ENCODE results near the gene BANF2.

BANF2 gene

DNA sequence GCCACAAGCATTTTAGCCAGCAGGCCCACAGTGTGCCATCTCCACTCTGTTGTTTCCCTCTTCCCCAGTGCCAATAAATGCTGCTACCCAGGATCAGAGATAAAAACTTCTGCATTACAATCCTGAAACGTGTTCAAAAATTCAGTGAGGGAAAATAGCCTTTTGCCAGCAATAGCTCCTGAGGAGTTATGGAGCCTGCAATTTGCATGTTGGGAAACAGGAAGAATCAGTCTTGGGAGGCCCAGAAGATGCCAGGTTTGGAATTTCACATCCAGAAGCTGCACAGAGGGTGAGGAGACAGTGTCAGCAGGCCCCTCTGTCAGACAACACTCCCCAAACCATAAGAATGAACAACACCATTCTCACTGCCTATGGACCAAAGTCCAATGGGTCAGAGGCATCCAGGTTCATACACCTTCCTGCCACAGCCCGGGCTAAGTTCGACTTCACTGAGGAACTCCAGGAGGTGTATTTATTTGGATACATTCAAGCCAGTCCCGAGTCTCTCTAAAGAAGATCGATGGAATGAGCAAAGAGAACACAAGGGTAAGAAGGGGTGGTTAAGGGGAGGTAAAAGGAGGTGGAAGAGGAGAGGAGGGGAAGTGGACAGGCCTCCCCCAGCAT is 38.5 kb upstream of the BANF2 start:
- Histone ChIP-seq H3K9me3 (ENCODE audit: low read depth, low read length) (no peaks in the 10 kb centered on the region), H3K27ac (peak overlapping the region; percentile 57; the same call in 1 of the 2 replicates), H3K4me3 (no peak overlapping the region), H3K36me3 (ENCODE audit: insufficient read depth, low read length) (peaks cover 14% of the 10 kb centered on the region; the same call in 1 of the 2 replicates), H3K9ac (ENCODE audit: insufficient read length) (no peak overlapping the region)
- TF ChIP-seq EZH2 (IDR thresholded peaks at IDR 0.05) (no peak), FOXP2 (optimal IDR thresholded peaks at IDR 0.05; ENCODE audit: control extremely low read depth, extremely low read length, insufficient read depth) (no peak), POLR2AphosphoS5 (IDR thresholded peaks at IDR 0.05; ENCODE audit: borderline replicate concordance, low read depth, low read length) (no peak)
- DNase-seq (ENCODE audit: low read depth, low spot score) = no peak

DNA sequence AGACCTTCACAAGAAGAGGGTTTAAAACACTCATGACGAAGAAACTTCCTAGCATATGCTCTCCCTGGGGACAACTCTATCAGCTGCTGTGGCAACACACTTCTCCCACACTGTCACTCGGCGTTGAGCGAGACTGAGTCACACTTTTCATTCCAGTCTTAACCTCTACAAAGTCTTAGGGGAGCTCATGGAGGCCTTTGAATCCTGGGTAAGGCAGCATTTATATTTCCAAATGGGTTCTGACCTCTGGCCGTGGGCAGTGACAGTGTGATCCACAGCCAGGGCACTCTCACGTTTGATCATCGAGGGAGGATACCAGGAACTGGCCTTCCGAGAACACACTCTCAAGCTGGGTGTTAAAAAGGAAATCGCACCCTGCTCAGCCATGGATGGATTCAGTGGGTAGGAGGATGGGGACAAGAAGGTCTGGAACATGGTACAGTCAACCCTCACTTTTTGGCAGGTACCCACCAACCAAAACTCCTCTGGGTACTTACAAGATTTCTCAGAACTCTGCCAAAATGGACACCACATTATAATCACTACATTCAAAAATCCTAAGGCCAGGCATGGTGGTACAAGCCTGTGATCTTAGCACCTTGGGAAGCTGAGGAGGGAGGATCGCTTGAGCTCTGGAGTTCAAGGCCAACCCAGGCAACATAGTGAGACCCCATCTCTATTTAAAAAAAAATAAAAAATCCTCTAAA is 37.3 kb upstream of the BANF2 start:
- H3K36me3 ChIP-seq (ENCODE audit: insufficient read depth, low read length) = peaks cover 14% of the 10 kb centered on the region; the same call in 1 of the 2 replicates
- no peak overlapping the region for H3K9ac ChIP-seq (ENCODE audit: insufficient read length)
- H3K4me3 ChIP-seq = no peak overlapping the region
- H3K27ac ChIP-seq = peak overlapping the region; percentile 69; the same call in 1 of the 2 replicates
- no peaks in the 10 kb centered on the region for H3K9me3 ChIP-seq (ENCODE audit: low read depth, low read length)
- TF ChIP-seq EZH2 (IDR thresholded peaks at IDR 0.05) (no peak), POLR2AphosphoS5 (IDR thresholded peaks at IDR 0.05; ENCODE audit: borderline replicate concordance, low read depth, low read length) (no peak), FOXP2 (optimal IDR thresholded peaks at IDR 0.05; ENCODE audit: control extremely low read depth, extremely low read length, insufficient read depth) (no peak)
- no peak for DNase-seq (ENCODE audit: low read depth, low spot score)

DNA sequence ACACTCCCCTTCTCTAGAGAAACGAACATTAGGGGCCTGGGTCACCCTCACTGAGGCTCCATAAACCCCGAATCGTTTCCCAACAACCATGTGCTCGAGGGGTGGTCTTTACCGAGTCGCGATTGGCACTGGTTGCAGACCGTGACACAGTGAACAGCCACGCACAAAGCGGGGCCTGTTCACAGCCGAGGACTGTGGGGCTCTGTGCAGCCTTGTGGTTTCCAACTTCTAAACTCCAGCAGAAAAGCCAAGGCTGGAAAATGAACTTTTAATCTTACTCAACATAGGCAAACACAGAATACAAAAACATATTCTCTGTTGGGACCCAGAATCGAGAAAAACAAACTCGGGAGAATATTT is 36.7 kb upstream of the BANF2 start:
- peaks cover 13% of the 10 kb centered on the region; the same call in 1 of the 2 replicates for H3K36me3 ChIP-seq (ENCODE audit: insufficient read depth, low read length)
- TF ChIP-seq EZH2 (IDR thresholded peaks at IDR 0.05) = no peak
- no peak for TF ChIP-seq FOXP2 (optimal IDR thresholded peaks at IDR 0.05; ENCODE audit: control extremely low read depth, extremely low read length, insufficient read depth)
- no peak for TF ChIP-seq POLR2AphosphoS5 (IDR thresholded peaks at IDR 0.05; ENCODE audit: borderline replicate concordance, low read depth, low read length)
- DNase-seq (ENCODE audit: low read depth, low spot score) = no peak
- peak overlapping the region; percentile 36; the same call in 1 of the 2 replicates for H3K4me3 ChIP-seq
- no peaks in the 10 kb centered on the region for H3K9me3 ChIP-seq (ENCODE audit: low read depth, low read length)
- no peak overlapping the region for H3K9ac ChIP-seq (ENCODE audit: insufficient read length)
- H3K27ac ChIP-seq = peak overlapping the region; percentile 69; the same call in 1 of the 2 replicates

DNA sequence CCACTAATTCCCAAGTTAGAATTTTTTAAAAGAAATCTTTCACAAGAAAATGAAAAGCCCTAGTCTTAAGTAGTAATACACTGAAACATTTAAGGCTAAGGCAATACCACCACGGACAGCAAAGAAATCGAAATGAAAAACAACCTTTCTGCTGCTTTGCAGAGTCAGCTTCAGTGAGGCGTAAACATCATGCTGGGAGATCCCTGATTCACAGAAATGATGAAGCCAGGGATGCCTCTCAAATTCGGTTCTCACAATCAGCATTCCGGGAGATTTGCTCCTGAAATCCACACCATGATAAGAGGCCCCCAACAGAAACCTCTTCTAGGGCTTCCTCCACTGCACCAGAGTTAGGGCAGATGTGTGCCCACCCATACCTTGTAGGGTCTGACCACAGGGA is 36.3 kb upstream of the BANF2 start:
- Histone ChIP-seq H3K27ac (peak overlapping the region; percentile 69; the same call in 1 of the 2 replicates), H3K9me3 (ENCODE audit: low read depth, low read length) (no peaks in the 10 kb centered on the region), H3K36me3 (ENCODE audit: insufficient read depth, low read length) (peaks cover 8% of the 10 kb centered on the region; the same call in 1 of the 2 replicates), H3K4me3 (peak overlapping the region; percentile 36; the same call in 1 of the 2 replicates), H3K9ac (ENCODE audit: insufficient read length) (no peak overlapping the region)
- no peak for DNase-seq (ENCODE audit: low read depth, low spot score)
- TF ChIP-seq FOXP2 (optimal IDR thresholded peaks at IDR 0.05; ENCODE audit: control extremely low read depth, extremely low read length, insufficient read depth) = no peak
- TF ChIP-seq EZH2 (IDR thresholded peaks at IDR 0.05) = no peak
- no peak for TF ChIP-seq POLR2AphosphoS5 (IDR thresholded peaks at IDR 0.05; ENCODE audit: borderline replicate concordance, low read depth, low read length)

DNA sequence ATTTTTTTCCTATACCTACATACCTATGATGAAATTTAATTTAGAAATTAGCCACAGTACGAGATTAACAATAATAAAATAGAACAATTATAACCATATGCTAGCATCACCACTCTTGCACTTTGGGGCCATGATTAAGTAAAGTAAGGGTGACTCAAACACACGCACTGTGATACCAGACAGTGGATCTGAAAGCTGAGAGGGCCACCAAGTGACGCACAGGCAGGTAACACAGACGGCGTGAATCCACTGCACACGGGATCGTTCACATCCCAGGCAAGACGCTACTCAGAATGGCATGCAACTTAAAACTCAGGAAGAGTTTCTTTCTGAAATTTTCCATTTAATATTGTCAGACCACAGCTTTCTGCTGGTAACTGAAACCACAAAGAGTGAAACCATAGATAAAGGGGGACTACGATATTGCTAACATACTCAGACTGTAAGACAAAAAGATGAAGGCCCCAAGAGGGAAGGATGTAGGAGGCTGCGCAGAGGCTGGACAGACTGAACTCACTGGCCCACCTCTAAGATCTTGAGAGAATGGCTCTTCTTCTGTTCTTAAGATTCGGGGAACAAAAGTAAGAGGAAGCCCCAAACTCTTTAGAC is 35.6 kb upstream of the BANF2 start:
- no peak for TF ChIP-seq FOXP2 (optimal IDR thresholded peaks at IDR 0.05; ENCODE audit: control extremely low read depth, extremely low read length, insufficient read depth)
- TF ChIP-seq POLR2AphosphoS5 (IDR thresholded peaks at IDR 0.05; ENCODE audit: borderline replicate concordance, low read depth, low read length) = no peak
- TF ChIP-seq EZH2 (IDR thresholded peaks at IDR 0.05) = no peak
- no peak overlapping the region for H3K4me3 ChIP-seq
- no peak overlapping the region for H3K27ac ChIP-seq
- H3K36me3 ChIP-seq (ENCODE audit: insufficient read depth, low read length) = peaks cover 5% of the 10 kb centered on the region; the same call in 1 of the 2 replicates
- no peak overlapping the region for H3K9ac ChIP-seq (ENCODE audit: insufficient read length)
- no peaks in the 10 kb centered on the region for H3K9me3 ChIP-seq (ENCODE audit: low read depth, low read length)
- DNase-seq (ENCODE audit: low read depth, low spot score) = no peak

DNA sequence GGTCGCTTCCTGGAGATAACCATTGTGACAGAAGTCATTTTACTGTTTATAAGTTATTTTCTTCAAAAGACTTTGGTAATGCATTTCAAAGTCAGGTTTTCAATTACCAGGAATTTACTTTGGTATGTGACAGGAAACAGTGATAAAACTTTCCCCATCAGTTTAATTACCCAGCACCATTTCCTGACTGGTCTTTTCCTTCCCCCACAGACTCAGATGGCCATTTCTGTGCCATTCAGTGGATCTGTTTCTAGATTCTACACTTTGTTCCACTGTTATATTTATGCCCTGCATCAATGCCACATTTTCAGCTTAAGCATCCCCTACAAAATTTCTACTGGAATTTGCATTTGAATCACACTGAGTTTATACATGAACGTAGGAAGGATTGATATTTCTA is 34.0 kb upstream of the BANF2 start:
- Histone ChIP-seq H3K4me3 (peak overlapping the region; percentile 38), H3K9ac (ENCODE audit: insufficient read length) (no peak overlapping the region), H3K27ac (peak overlapping the region; percentile 39), H3K9me3 (ENCODE audit: low read depth, low read length) (no peaks in the 10 kb centered on the region), H3K36me3 (ENCODE audit: insufficient read depth, low read length) (no peaks in the 10 kb centered on the region)
- no peak for TF ChIP-seq EZH2 (IDR thresholded peaks at IDR 0.05)
- no peak for TF ChIP-seq POLR2AphosphoS5 (IDR thresholded peaks at IDR 0.05; ENCODE audit: borderline replicate concordance, low read depth, low read length)
- TF ChIP-seq FOXP2 (optimal IDR thresholded peaks at IDR 0.05; ENCODE audit: control extremely low read depth, extremely low read length, insufficient read depth) = no peak
- no peak for DNase-seq (ENCODE audit: low read depth, low spot score)

DNA sequence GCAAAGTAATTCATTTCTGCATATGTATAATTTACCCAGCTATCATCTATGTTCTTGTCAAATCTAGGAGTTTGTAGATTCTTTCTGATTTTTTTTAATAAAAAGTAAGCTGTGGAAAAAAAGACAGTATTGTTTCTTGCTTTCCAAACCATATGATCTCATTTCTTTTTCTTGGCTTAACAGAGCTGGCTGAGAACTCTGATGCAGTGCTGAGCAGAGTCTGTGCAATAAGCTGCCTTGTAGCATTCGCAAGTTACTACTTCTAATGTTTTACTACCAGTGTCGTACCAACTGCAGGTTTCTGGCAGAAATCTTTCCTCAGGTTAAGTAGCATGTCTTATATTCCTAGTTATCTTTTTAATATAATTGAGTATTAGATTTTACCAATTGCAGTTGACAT is 33.3 kb upstream of the BANF2 start:
- no peak overlapping the region for H3K9ac ChIP-seq (ENCODE audit: insufficient read length)
- H3K9me3 ChIP-seq (ENCODE audit: low read depth, low read length) = no peaks in the 10 kb centered on the region
- peak overlapping the region; percentile 39; the same call in 1 of the 2 replicates for H3K27ac ChIP-seq
- H3K4me3 ChIP-seq = peak overlapping the region; percentile 38; the same call in 1 of the 2 replicates
- TF ChIP-seq EZH2 (IDR thresholded peaks at IDR 0.05) (no peak), FOXP2 (optimal IDR thresholded peaks at IDR 0.05; ENCODE audit: control extremely low read depth, extremely low read length, insufficient read depth) (no peak), POLR2AphosphoS5 (IDR thresholded peaks at IDR 0.05; ENCODE audit: borderline replicate concordance, low read depth, low read length) (no peak)
- H3K36me3 ChIP-seq (ENCODE audit: insufficient read depth, low read length) = no peaks in the 10 kb centered on the region
- DNase-seq (ENCODE audit: low read depth, low spot score) = no peak

DNA sequence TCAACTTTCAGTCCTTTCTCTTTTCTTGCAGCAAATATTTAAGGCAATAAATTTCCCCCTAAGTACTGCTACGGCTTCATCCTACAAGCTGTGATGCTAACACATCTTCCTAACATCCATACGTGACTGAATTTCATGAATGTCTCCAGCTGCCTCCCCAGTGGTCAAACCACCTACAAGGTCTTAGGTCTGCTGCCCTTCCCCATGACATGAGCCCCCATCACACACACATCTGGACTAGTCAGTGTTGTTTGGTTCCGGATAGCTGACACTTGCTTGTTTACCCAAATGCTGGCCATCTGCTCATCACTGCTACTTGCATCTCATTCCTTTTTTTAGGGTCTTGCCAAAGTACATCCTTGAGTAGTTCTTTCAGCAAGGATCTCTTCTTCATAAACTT is 32.3 kb upstream of the BANF2 start:
- no peak for TF ChIP-seq FOXP2 (optimal IDR thresholded peaks at IDR 0.05; ENCODE audit: control extremely low read depth, extremely low read length, insufficient read depth)
- no peak for TF ChIP-seq POLR2AphosphoS5 (IDR thresholded peaks at IDR 0.05; ENCODE audit: borderline replicate concordance, low read depth, low read length)
- TF ChIP-seq EZH2 (IDR thresholded peaks at IDR 0.05) = no peak
- DNase-seq (ENCODE audit: low read depth, low spot score) = no peak
- no peak overlapping the region for H3K9ac ChIP-seq (ENCODE audit: insufficient read length)
- H3K4me3 ChIP-seq = no peak overlapping the region
- H3K27ac ChIP-seq = no peak overlapping the region
- no peaks in the 10 kb centered on the region for H3K36me3 ChIP-seq (ENCODE audit: insufficient read depth, low read length)
- no peaks in the 10 kb centered on the region for H3K9me3 ChIP-seq (ENCODE audit: low read depth, low read length)
